ENCODE results near the gene NDUFS6.

NDUFS6 gene

GRCh38 chr5:1858436-1858835, 57.2 kb downstream of the NDUFS6 start:
- ATAC-seq (no peak), DNase-seq (no peak)
- no peaks in the 10 kb centered on the region for H3K9me3 Mint-ChIP-seq
- H3K4me3 Mint-ChIP-seq: no peak overlapping the region
- peaks cover 19% of the 10 kb centered on the region for H3K27me3 Mint-ChIP-seq
- no peak overlapping the region for H3K27ac Mint-ChIP-seq
- H3K36me3 Mint-ChIP-seq (ENCODE audit: low read depth): no peaks in the 10 kb centered on the region
- no peaks in the 10 kb centered on the region for H3K4me1 Mint-ChIP-seq

- no peaks in the 10 kb centered on the region for H3K4me1 Mint-ChIP-seq
- no peak overlapping the region for H3K27ac Mint-ChIP-seq
- H3K27me3 Mint-ChIP-seq: peaks cover 13% of the 10 kb centered on the region
- H3K36me3 Mint-ChIP-seq (ENCODE audit: low read depth): no peaks in the 10 kb centered on the region
- ATAC-seq: no peak
- no peak overlapping the region for H3K4me3 Mint-ChIP-seq
- H3K9me3 Mint-ChIP-seq: no peaks in the 10 kb centered on the region
- DNase-seq: no peak
Measured at GRCh38 chr5:1859099-1859498, 57.9 kb downstream of the NDUFS6 start.

- Mint-ChIP-seq H3K4me1 (no peaks in the 10 kb centered on the region), H3K27me3 (peaks cover 6% of the 10 kb centered on the region), H3K36me3 (ENCODE audit: low read depth) (no peaks in the 10 kb centered on the region), H3K27ac (no peak overlapping the region), H3K4me3 (no peak overlapping the region), H3K9me3 (no peaks in the 10 kb centered on the region)
- no peak for DNase-seq
- no peak for ATAC-seq
Measured at GRCh38 chr5:1860021-1860610, 58.9 kb downstream of the NDUFS6 start.

DNA sequence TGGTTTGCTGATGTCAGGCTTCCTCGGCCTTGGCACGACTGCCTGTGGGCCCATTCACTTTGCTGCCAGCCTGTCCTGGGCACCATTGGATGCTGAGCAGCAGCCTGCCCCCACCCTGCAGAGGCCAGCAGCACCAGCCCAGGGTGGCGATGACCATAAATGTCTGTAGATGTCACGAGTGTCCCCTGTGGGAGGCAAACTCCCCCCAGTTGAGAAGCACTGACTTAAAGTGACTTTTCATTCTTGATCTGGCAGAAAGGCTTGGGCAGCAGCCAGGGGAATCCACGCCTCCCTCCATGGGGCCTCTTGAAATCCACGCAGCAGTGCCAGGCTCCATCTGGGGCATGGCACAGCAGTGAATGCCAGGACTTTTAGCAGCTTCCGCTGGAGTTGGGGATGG, 59.7 kb downstream of the NDUFS6 start:
- H3K9me3 Mint-ChIP-seq: no peaks in the 10 kb centered on the region
- H3K4me3 Mint-ChIP-seq: no peak overlapping the region
- ATAC-seq: no peak
- H3K4me1 Mint-ChIP-seq: no peaks in the 10 kb centered on the region
- peaks cover 5% of the 10 kb centered on the region for H3K27me3 Mint-ChIP-seq
- no peak for DNase-seq
- no peaks in the 10 kb centered on the region for H3K36me3 Mint-ChIP-seq (ENCODE audit: low read depth)
- no peak overlapping the region for H3K27ac Mint-ChIP-seq

DNA sequence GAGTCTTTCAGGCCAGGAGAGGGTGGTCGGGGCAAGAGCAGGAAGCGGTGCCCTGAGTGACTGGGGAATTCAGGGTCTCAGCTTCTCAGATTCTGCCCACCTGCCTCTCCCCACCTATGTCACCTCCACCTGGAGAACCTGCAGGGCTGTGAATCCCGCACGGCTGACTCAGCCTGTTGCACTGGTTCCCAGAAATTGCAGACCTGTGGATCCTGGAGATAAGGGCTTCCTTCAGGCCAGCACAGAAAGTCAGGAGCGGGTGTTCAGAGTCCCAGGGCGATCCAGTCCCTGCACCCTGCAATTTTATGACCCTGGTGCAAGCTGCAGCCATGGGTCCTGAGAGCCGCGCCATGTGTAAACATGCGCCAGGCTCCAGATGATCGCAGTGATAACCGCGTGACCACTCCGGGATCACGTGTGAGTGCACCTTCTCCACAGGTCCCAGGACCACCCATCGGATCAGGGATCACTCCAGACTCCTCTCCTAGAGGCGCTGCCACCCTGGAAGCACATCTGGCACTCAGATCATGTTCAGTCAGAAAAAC, 63.8 kb downstream of the NDUFS6 start:
- H3K4me1 Mint-ChIP-seq: no peaks in the 10 kb centered on the region
- H3K36me3 Mint-ChIP-seq (ENCODE audit: low read depth): no peaks in the 10 kb centered on the region
- DNase-seq (no peak), ATAC-seq (no peak)
- H3K9me3 Mint-ChIP-seq: no peaks in the 10 kb centered on the region
- no peak overlapping the region for H3K4me3 Mint-ChIP-seq
- peaks cover 6% of the 10 kb centered on the region for H3K27me3 Mint-ChIP-seq
- H3K27ac Mint-ChIP-seq: no peak overlapping the region

- H3K27me3 Mint-ChIP-seq: peaks cover 6% of the 10 kb centered on the region
- DNase-seq: no peak
- no peak overlapping the region for H3K27ac Mint-ChIP-seq
- no peaks in the 10 kb centered on the region for H3K36me3 Mint-ChIP-seq (ENCODE audit: low read depth)
- no peaks in the 10 kb centered on the region for H3K9me3 Mint-ChIP-seq
- no peak overlapping the region for H3K4me3 Mint-ChIP-seq
- ATAC-seq: no peak
- no peaks in the 10 kb centered on the region for H3K4me1 Mint-ChIP-seq
Measured at GRCh38 chr5:1865486-1865885, 64.3 kb downstream of the NDUFS6 start.
